ENCODE data around the gene MGAT2. TPM values are rescaled to one million over a fixed set of nuclear protein-coding genes. Genes with fewer than 3 reads are reported as not detected.

MGAT2 gene
- total RNA-seq, 1 donor from 2014 or later, result 30.3 TPM

DNA sequence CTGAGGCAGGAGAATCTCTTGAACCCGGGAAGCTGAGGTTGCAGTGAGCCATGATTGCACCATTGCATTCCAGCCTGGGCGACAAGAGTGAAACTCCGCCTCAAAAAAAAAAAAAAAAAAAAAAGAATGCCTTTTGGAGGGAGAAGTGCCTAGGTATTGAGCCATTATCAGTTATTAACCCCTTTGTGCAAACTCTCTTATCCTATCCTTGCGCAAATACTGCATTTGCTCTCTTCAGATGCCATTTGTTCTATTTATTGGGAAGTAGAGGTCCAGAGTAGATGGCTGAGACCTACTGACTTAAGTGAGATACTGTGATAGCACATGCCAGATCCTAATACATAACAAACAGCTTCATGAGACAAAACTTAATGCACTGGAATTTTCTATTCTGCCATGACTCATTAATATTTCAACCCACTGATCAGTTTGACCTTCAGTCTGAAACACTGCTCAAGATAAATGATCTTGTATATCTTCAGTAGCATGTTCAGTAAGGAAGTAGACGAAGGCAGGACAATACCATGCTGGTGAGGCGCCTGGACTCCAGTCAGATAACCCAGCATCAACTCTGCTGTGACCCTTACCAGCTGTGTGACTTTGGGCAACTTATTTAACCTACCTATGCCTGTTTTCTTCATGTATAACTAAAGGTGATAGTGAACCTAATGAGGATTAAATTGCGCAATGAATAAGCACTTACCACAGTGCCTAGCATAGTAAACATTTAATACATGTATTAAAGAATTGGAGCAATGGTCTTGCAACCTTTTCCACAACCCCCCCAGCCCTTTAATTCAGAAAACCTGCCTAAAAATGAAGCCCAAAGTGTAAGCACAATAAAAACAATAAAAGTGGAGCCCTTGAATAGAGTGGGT lies 20.2 kb downstream of the MGAT2 start:
- Histone ChIP-seq H3K36me3 (no peaks in the 10 kb centered on the region), H3F3A (ENCODE audit: low read depth) (peaks cover 15% of the 10 kb centered on the region), H4K20me1 (ENCODE audit: low read depth) (peaks cover 22% of the 10 kb centered on the region), H3K27me3 (no peaks in the 10 kb centered on the region), H3K4me1 (no peaks in the 10 kb centered on the region), H2AFZ (replicated peaks) (no peak overlapping the region), H3K9ac (no peak overlapping the region), H3K9me3 (ENCODE audit: low read depth) (no peaks in the 10 kb centered on the region), H3K79me2 (ENCODE audit: low read depth) (peaks cover 55% of the 10 kb centered on the region), H3K4me3 (no peak overlapping the region), H3K4me2 (no peak overlapping the region), H3K27ac (peak overlapping the region; percentile 56)
- TF ChIP-seq EZH2 (IDR thresholded peaks at IDR 0.05) (no peak), EZH2phosphoT487 (IDR thresholded peaks at IDR 0.05) (no peak)
- TF ChIP-seq, protein P1, sequence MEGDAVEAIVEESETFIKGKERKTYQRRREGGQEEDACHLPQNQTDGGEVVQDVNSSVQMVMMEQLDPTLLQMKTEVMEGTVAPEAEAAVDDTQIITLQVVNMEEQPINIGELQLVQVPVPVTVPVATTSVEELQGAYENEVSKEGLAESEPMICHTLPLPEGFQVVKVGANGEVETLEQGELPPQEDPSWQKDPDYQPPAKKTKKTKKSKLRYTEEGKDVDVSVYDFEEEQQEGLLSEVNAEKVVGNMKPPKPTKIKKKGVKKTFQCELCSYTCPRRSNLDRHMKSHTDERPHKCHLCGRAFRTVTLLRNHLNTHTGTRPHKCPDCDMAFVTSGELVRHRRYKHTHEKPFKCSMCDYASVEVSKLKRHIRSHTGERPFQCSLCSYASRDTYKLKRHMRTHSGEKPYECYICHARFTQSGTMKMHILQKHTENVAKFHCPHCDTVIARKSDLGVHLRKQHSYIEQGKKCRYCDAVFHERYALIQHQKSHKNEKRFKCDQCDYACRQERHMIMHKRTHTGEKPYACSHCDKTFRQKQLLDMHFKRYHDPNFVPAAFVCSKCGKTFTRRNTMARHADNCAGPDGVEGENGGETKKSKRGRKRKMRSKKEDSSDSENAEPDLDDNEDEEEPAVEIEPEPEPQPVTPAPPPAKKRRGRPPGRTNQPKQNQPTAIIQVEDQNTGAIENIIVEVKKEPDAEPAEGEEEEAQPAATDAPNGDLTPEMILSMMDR (IDR thresholded peaks at IDR 0.05), result no peak
- Mint-ChIP-seq H3K27me3 (ENCODE audit: insufficient read depth, low read depth) (peaks cover 2% of the 10 kb centered on the region), H3K4me3 (no peak overlapping the region), H3K36me3 (peaks cover 27% of the 10 kb centered on the region), H3K4me1 (peaks cover 10% of the 10 kb centered on the region), H3K9me3 (no peaks in the 10 kb centered on the region), H3K27ac (no peak overlapping the region)
- no peak for DNase-seq (ENCODE audit: low spot score)

DNA sequence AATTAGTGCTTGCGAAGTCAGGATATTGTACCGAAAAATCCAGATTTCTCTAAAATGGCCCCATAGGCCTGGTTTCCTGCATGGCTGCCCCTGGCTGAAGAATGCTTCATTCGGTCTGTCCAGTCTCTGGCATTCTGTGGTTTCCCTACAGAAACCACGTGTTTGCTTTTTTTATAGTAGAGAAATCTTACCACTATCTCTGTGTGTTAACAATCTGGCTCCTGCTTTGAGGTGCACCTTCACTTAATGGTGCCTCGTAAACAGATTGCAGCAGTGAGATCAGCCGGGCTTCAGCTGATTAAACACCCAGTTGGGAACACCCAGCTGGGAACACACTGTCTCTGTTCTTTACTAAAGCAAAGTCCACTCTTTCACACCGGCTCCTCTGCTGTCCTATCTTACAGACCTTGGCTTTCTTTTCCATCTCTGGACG lies 21.1 kb downstream of the MGAT2 start:
- Histone ChIP-seq H4K20me1 (ENCODE audit: low read depth) (peaks cover 14% of the 10 kb centered on the region), H3K79me2 (ENCODE audit: low read depth) (peaks cover 45% of the 10 kb centered on the region), H3K4me1 (no peaks in the 10 kb centered on the region), H3K36me3 (no peaks in the 10 kb centered on the region), H3K9ac (peak overlapping the region; percentile 6), H3K27me3 (no peaks in the 10 kb centered on the region), H3F3A (ENCODE audit: low read depth) (peaks cover 16% of the 10 kb centered on the region), H3K4me2 (no peak overlapping the region), H3K27ac (peak overlapping the region; percentile 56), H3K4me3 (no peak overlapping the region), H2AFZ (replicated peaks) (no peak overlapping the region), H3K9me3 (ENCODE audit: low read depth) (no peaks in the 10 kb centered on the region)
- no peak overlapping the region for H3K4me3 Mint-ChIP-seq
- H3K27ac Mint-ChIP-seq, result no peak overlapping the region
- DNase-seq (ENCODE audit: low spot score), result no peak
- H3K9me3 Mint-ChIP-seq, result no peaks in the 10 kb centered on the region
- peaks cover 6% of the 10 kb centered on the region for H3K4me1 Mint-ChIP-seq
- no peak for TF ChIP-seq EZH2phosphoT487 (IDR thresholded peaks at IDR 0.05)
- TF ChIP-seq, protein P1 (IDR thresholded peaks at IDR 0.05), result no peak
- no peak for TF ChIP-seq EZH2 (IDR thresholded peaks at IDR 0.05)
- H3K36me3 Mint-ChIP-seq, result peaks cover 25% of the 10 kb centered on the region
- H3K27me3 Mint-ChIP-seq (ENCODE audit: insufficient read depth, low read depth), result peaks cover 2% of the 10 kb centered on the region

DNA sequence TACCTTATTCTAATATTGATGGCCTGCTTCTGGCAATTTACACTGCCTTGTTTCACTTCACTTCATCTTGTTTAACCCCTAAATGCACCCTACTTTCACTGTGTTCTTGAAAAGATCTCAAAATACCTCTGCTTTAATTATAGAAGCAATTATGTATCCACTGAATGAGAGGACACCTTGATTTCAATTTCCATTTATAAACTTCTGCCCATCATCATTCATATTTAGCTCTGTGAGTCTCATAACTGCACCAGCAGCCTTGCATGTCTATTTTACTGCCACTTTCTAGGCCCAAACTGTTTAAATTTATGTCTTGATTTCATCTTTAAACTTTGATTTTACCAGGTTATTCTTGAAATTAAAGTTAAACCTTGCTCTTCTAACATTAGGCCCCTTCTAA lies 21.6 kb downstream of the MGAT2 start:
- H3K27ac ChIP-seq, result peak overlapping the region; percentile 56
- no peaks in the 10 kb centered on the region for H3K27me3 ChIP-seq
- no peaks in the 10 kb centered on the region for H3K36me3 ChIP-seq
- peak overlapping the region; percentile 6 for H3K9ac ChIP-seq
- no peak overlapping the region for H3K4me3 ChIP-seq
- no peak overlapping the region for H3K4me2 ChIP-seq
- DNase-seq (ENCODE audit: low spot score), result no peak
- Mint-ChIP-seq H3K4me3 (no peak overlapping the region), H3K4me1 (peaks cover 3% of the 10 kb centered on the region), H3K27me3 (ENCODE audit: insufficient read depth, low read depth) (peaks cover 3% of the 10 kb centered on the region), H3K9me3 (no peaks in the 10 kb centered on the region), H3K27ac (no peak overlapping the region), H3K36me3 (peaks cover 27% of the 10 kb centered on the region)
- H3K9me3 ChIP-seq (ENCODE audit: low read depth), result no peaks in the 10 kb centered on the region
- TF ChIP-seq EZH2phosphoT487 (IDR thresholded peaks at IDR 0.05) (no peak), EZH2 (IDR thresholded peaks at IDR 0.05) (no peak)
- TF ChIP-seq, protein P1 (IDR thresholded peaks at IDR 0.05), result no peak
- H3F3A ChIP-seq (ENCODE audit: low read depth), result peaks cover 12% of the 10 kb centered on the region
- H3K4me1 ChIP-seq, result no peaks in the 10 kb centered on the region
- H3K79me2 ChIP-seq (ENCODE audit: low read depth), result peaks cover 41% of the 10 kb centered on the region
- peaks cover 14% of the 10 kb centered on the region for H4K20me1 ChIP-seq (ENCODE audit: low read depth)
- H2AFZ ChIP-seq (replicated peaks), result no peak overlapping the region
